Activated CD8-positive, alpha-beta memory T cell treated with anti-CD3 and anti-CD28 coated beads for 48 hours (primary cell): ENCODE data around the gene ANKFY1.
"Not testable (repeated sequence)": the region's sequence is repeated elsewhere in the genome, so short reads cannot be mapped to it uniquely, and the experiment has no call there.

Experiments
- DNase-seq, 3 experiments: peaks; one replicate each; pipeline ENCODE4 v3.0.0-alpha.2; 2020; ENCODE audit warnings: low read depth in 2 of 3, low spot score in 2 of 3

ANKFY1 gene

DNA sequence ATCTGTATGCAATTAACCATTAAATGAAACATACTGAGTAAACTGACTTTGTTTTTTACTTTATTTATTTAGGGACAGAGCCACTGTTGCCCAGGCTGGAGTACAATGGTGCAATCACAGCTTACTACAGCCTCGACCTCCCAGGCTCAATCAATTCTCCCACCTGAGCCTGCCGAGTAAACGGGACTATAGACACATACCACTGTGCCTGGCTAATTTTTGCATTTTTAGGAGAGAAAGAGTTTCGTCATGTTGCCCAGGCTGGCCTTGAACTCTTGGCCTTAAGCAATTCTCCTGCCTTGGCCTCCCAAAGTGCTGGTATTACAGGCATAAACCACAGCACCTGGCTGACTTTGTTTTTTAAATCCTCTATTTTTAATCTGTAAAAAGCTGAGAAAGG lies 42.6 kb downstream of the ANKFY1 start:
- DNase-seq, result no peak

- no peak for DNase-seq
Observed at GRCh38 chr17:4220655-4221054, 43.1 kb downstream of the ANKFY1 start.

DNA sequence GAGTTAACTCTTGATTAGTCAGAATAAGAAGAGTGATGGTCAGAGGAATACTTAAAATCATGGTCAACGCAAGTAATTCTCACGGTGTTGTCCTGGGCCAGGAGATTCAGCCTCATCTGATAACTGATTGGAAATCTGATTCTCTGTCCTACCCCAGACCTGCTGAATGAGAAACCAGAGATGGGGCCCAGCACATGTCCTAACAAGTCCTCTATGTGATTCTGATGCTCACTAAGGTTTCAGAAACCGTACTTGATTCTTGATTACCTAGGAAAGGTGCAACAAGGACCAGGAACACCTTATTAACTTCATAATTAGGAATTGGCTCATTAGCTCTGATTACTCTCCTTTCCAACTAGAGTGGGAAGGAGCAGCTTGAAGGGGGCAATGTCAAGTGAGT lies 44.5 kb downstream of the ANKFY1 start:
- no peak for DNase-seq

DNA sequence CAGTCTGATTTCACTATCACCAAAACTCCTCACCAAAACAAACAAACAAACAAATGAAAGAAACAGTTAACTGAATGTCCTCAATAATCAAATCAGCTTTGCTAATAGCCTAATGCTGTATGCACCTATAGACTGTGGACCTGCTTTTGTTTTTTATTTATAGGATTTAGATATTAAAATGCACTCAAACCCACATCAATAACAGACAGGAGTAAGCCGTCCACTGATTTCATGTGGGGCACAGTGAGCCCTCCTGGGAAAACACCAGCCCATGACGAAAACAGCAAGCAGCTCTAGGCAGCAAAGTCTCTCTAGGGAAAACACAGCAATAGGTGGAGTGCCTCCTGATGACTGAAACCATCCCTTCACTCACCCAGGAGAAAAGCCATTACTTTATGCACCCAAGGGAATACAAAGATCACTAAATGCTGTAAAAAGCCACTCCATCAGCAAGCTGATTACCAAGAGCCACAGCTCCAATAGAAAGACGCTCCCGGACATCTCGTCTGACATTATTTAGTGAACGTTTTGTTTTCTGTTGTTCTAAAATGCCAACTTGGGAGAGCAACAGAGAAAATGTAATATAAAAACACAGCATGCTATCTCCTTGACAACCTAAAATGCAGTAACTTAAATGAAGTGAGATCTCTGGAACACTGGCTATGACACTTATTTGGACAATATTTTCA lies 47.8 kb downstream of the ANKFY1 start:
- DNase-seq, result no peak

- no peak for DNase-seq
Observed at GRCh38 chr17:4214157-4214556, 49.6 kb downstream of the ANKFY1 start.

- no peak for DNase-seq
Observed at GRCh38 chr17:4209611-4210010, 54.2 kb downstream of the ANKFY1 start.

DNA sequence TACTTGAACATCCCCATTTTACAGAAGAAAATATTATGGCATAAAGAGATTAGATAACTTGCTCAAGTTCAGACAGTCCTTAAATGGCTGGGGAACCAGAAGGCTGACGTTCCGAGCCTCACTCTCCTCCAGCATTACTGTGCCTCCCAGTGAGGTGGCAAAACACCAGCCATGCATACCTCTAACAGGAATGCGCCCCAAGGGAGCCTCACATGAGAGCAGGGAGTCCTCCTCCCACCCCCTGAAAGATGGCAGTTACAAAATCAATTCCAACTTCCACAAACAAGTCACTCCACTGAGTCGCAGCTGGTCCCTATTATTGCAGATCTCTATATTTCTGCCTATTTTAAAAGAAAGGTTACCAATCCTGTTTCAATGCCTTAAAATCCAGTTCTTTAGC lies 55.5 kb downstream of the ANKFY1 start:
- no peak for DNase-seq

DNA sequence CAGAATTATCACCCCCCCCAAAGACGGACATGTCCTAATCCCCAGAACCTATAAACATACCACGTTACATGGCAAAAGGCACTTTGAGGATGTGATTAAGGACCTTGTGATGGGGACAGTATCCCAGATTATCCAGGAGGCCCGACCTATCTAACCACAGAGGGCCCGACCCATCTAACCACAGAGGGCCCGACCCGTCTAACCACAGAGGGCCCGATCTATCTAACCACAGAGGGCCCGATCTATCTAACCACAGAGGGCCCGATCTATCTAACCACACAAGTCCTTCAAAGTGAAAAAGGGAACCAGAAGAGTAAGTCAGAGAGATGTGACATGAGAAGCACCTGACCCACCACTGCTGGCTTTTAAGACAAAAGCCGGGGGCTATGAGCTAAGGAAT lies 56.8 kb downstream of the ANKFY1 start:
- DNase-seq, result no peak

DNA sequence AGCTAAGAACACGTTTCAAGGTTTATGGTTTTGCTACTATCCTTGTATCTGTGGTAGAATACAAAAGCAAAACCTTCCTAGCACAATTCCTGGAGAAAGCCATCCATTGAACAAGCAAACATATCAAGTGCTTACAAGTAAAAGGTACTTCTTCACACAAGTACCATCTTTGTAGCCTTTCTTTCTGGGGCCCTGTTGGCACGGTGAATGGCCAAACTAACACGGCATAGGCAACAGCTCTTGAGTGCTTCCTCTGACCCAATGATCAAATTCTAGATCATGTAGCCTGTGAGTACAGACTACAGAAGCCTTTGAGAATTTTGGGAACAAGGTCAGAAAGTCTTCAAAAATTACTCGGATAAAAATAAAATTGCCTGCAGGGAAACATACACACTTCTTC lies 57.9 kb downstream of the ANKFY1 start:
- no peak for DNase-seq

DNA sequence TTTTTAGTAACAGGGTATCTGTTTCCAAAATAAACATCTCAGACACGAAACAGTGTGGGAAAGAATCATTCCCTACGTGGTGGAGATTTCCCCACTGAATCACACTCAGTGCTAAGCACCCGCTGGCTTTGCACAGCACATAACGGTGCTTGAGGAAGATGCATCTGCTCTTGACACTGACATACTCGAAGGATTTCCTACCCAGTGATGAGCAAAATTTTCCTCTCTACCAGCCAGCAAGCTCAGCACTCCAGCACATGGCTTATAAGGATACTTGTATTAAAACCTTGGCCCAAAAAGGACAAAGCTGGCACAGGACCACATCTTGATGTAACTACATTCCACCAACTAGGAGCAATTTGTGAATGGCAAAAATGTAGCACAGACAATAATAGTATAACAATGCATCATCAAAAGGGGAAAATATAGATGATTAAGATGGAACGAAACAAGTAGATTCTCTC lies 59.0 kb downstream of the ANKFY1 start:
- no peak for DNase-seq

DNA sequence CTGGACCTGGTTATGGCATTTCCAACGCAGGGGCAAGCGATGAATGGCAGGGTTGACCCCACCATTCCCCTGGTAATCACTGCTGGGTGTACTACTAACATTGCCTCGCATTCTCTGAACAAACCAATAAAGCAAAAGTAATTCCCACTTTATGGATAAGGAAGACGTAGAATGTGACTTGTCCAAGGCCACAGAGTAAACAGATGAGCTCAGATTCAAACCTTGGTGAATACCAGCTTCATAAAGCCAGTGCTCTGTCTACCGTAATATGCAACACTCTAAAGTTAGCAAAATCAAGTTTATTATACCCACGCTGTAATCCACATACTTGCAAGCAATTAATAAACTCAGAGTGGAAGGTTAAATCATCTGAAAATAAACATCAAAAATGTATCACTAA lies 59.6 kb downstream of the ANKFY1 start:
- no peak for DNase-seq

- DNase-seq, result no peak
Observed at GRCh38 chr17:4201226-4201625, 62.6 kb downstream of the ANKFY1 start.

DNA sequence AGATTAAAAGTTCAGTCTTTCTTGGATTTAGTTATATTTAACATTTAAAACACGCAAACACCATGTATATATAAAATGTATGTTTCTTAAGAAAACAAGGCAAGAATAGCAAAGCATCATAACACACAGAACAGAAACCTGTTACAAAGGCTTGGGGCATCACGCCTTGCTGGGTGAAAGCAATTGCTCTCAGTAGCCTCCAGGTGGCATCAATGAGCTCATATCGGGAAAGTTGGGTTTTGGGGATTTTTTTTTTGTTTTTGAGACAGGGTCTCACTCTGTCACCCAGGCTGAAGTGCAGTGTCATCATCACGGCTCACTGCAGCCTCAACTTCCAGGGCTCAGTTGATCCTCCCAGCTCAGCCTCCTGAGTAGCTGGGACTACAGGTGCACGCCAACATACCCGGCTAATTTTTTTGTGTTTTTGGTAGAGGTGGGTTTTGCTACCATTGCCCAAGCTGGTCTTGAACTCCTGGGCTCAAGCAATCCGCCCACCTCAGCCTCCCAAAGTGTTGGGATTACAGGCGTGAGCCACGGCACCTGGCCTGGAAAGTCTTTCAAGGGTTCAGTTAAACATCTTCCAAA lies 63.9 kb downstream of the ANKFY1 start:
- DNase-seq, result no peak

GRCh38 chr17:4198995-4199394 lies 64.8 kb downstream of the ANKFY1 start:
- DNase-seq, result no peak

- DNase-seq, result no peak
Observed at GRCh38 chr17:4195306-4195705, 68.5 kb downstream of the ANKFY1 start.

DNA sequence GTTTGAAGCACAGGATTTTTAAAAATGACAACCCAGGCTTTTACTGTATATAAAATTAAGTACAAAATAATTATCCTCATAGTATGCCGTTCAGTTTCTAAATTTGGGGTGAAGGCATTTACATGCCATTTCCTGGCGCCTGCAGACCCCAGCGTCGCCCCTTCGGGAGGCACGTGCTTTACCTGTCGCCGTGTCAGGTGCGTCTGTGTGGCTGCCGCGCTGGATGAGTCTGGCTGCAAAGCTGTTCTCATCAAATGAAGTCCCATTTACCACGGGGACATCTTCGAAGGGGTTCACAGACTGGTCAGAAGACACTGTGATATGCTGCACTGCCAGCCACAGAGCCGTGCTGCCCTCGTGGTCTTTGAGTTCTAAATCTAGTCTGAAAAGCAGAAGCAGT lies 69.0 kb downstream of the ANKFY1 start:
- DNase-seq, result no peak

DNA sequence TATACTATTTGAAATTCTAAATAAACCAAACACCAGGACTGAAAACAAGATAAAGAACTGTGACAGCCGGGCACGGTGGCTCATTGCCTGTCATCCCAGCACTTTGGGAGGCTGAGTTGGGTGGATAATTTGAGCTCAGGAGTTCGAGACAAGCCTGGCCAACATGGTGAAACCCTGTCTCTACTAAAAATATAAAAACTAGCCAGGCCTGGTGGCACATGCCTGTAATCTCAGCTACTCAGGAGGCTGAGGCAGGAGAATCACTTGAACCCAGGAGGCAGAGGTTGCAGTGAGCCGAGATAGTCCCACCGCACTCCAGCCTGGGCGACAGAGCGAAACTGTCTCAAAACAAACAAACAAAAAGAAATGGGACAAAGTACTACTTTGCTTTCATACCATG lies 73.0 kb downstream of the ANKFY1 start:
- not testable (repeated sequence) for DNase-seq

- no peak for DNase-seq
Observed at GRCh38 chr17:4189280-4189679, 74.5 kb downstream of the ANKFY1 start.

- DNase-seq, result no peak
Observed at GRCh38 chr17:4188076-4188475, 75.7 kb downstream of the ANKFY1 start.

DNA sequence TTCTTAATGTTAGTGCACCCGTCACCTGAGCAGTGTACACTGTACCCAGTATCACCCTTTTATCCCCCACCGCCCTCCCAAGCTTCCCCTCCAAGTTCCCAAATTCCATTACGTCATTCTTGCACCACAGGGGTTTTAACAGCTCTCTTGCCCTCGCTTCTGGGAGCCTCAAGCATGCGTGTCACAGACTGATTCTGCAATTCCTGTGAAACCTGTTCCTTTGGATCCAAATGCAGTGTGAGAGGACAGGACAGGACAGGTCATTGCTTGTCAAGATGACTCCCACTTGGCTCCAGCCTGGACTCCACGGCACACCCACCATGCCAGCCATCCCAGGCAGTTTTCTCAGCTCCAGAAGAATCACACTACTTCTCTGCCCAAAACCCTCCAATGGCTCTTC lies 76.7 kb downstream of the ANKFY1 start:
- DNase-seq, result no peak

GRCh38 chr17:4186357-4186881 lies 77.4 kb downstream of the ANKFY1 start:
- DNase-seq, result no peak

DNA sequence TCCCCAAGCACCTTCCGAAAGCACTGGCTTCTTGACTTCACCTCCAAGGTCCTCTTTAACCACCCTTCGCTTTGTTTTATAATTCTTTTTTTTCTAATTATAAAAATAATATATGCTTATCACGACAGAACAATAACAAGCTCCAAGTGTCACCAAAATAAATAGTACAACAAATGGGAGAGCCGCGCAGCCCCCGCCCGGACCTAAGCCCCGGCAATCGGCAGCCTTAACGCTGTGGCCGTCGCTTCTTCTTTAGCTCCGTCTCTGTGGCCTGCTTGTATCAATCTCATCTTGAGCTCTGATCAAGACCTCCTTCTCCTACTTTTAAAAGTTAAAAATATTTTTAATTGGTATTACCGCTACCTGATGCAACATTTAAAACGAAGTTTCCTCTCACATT lies 78.1 kb downstream of the ANKFY1 start:
- DNase-seq, result no peak

GRCh38 chr17:4184811-4185210 lies 79.0 kb downstream of the ANKFY1 start:
- DNase-seq, result no peak
